ENCODE data around the gene PPM1E.
A peak's percentile ranks its signal among the peaks of the same experiment; 100 is the strongest.

The PPM1E gene

GRCh38 chr17:58996968-58997367, 241.3 kb downstream of the PPM1E start:
- TF ChIP-seq CTCF (conservative IDR thresholded peaks at IDR 0.05; ENCODE audit: control insufficient read depth, insufficient read depth, low read depth, low read length) = no peak
- no peak for DNase-seq (ENCODE audit: low read depth)
- no peak overlapping the region for H3K4me3 ChIP-seq (ENCODE audit: control insufficient read depth, low read depth, low read length)

GRCh38 chr17:58997756-58998553, 242.3 kb downstream of the PPM1E start:
- H3K4me3 ChIP-seq (ENCODE audit: control insufficient read depth, low read depth, low read length) = no peak overlapping the region
- DNase-seq (ENCODE audit: low read depth) = no peak
- TF ChIP-seq CTCF (conservative IDR thresholded peaks at IDR 0.05; ENCODE audit: control insufficient read depth, insufficient read depth, low read depth, low read length) = no peak

- no peak overlapping the region for H3K4me3 ChIP-seq (ENCODE audit: control insufficient read depth, low read depth, low read length)
- no peak for DNase-seq (ENCODE audit: low read depth)
- no peak for TF ChIP-seq CTCF (conservative IDR thresholded peaks at IDR 0.05; ENCODE audit: control insufficient read depth, insufficient read depth, low read depth, low read length)
Observed at GRCh38 chr17:58998871-58999270, 243.2 kb downstream of the PPM1E start.

GRCh38 chr17:58999500-58999899, 243.8 kb downstream of the PPM1E start:
- no peak for TF ChIP-seq CTCF (conservative IDR thresholded peaks at IDR 0.05; ENCODE audit: control insufficient read depth, insufficient read depth, low read depth, low read length)
- DNase-seq (ENCODE audit: low read depth) = no peak
- H3K4me3 ChIP-seq (ENCODE audit: control insufficient read depth, low read depth, low read length) = no peak overlapping the region

GRCh38 chr17:59000022-59000421, 244.4 kb downstream of the PPM1E start:
- H3K4me3 ChIP-seq (ENCODE audit: control insufficient read depth, low read depth, low read length) = no peak overlapping the region
- no peak for TF ChIP-seq CTCF (conservative IDR thresholded peaks at IDR 0.05; ENCODE audit: control insufficient read depth, insufficient read depth, low read depth, low read length)
- DNase-seq (ENCODE audit: low read depth) = no peak

GRCh38 chr17:59001158-59001814, 245.6 kb downstream of the PPM1E start:
- H3K4me3 ChIP-seq (ENCODE audit: control insufficient read depth, low read depth, low read length) = no peak overlapping the region
- peak; percentile 38 for DNase-seq (ENCODE audit: low read depth)
- no peak for TF ChIP-seq CTCF (conservative IDR thresholded peaks at IDR 0.05; ENCODE audit: control insufficient read depth, insufficient read depth, low read depth, low read length)

Measured in fibroblast of mammary gland (primary cell).